ENCODE results near the gene MRPL2.

DNA sequence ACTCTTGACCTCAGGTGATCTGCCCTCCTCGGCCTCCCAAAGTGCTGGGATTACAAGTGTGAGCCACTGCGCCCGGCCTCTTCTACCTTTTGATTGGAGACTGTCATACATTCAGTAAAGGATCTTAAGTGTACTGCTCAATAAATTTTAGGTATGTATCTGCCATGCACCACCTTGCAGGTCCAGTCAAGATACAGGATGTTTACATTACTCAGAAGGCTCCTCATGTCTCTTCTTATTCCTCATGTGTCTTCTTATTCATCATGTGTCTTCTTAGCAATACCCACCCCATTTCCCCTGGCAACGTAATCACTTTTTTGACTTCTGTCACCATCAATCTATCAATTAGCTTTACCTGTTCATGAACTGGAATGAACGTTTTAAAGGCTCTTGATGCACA, 53.4 kb downstream of the MRPL2 start:
- no peak for TF ChIP-seq POLR2A (IDR thresholded peaks at IDR 0.05)
- TF ChIP-seq, protein P1, sequence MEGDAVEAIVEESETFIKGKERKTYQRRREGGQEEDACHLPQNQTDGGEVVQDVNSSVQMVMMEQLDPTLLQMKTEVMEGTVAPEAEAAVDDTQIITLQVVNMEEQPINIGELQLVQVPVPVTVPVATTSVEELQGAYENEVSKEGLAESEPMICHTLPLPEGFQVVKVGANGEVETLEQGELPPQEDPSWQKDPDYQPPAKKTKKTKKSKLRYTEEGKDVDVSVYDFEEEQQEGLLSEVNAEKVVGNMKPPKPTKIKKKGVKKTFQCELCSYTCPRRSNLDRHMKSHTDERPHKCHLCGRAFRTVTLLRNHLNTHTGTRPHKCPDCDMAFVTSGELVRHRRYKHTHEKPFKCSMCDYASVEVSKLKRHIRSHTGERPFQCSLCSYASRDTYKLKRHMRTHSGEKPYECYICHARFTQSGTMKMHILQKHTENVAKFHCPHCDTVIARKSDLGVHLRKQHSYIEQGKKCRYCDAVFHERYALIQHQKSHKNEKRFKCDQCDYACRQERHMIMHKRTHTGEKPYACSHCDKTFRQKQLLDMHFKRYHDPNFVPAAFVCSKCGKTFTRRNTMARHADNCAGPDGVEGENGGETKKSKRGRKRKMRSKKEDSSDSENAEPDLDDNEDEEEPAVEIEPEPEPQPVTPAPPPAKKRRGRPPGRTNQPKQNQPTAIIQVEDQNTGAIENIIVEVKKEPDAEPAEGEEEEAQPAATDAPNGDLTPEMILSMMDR (IDR thresholded peaks at IDR 0.05): no peak
